WI38 (cell line): ENCODE data around the gene SNED1.

Experiments used
- H3K4me3 ChIP-seq: 2 replicates; pipeline ENCODE4 v1.5.1; 2011; ENCODE audit warnings: low read depth, mild to moderate bottlenecking, control low read depth, low read length
- TF ChIP-seq, protein P1 (sequence below): IDR thresholded peaks from 2 replicates; pipeline ENCODE4 v1.5.1; 2012; ENCODE audit warnings: low read depth, mild to moderate bottlenecking, control low read depth, low read length

SNED1 gene

DNA sequence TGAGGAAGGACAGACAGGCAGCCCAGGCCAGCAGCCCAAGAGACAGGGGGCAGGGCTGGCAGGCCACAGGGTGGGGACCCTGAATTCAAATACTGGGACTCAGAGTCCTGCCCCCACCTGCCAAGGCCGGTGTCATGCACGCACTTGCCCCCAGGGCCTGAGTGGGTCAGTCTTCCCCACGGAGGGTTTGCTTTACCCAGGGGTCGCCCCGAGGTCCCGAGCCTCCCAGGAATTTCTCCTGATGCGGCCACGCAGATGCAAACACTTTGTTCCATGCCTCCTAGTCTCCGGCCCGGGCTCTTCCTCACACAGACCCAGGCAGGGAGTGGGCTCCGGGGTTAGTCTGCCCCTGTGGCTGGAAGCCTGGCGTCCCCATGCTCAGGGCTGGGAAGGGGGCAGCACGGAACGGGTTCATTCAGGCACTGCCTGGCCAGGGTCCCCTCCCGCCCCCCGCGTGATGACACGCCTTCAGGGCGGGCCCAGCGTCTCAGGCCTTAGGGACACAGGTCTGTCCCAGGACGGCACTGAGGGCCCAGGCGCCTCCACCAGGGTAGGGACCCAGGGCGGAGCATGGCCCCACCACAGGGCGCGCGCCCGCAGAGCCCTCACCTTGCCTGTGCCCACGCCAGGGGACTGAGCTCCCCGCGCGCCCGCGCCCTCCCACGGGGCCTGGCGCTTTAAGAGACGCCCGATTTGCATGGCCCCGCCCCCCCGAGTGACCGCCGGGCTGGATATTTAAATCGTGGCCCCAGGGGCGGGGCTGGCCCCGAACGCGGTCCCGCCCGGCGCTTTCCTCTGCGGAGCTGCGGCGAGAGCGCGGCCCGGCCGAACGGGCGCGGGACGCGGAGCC, at the start of gene SNED1:
TSS of gene SNED1 (plus strand) at position 763 of the 850 bp plus-strand sequence. CDS start 220 bp downstream, outside the sequence.
- TF ChIP-seq, protein P1, sequence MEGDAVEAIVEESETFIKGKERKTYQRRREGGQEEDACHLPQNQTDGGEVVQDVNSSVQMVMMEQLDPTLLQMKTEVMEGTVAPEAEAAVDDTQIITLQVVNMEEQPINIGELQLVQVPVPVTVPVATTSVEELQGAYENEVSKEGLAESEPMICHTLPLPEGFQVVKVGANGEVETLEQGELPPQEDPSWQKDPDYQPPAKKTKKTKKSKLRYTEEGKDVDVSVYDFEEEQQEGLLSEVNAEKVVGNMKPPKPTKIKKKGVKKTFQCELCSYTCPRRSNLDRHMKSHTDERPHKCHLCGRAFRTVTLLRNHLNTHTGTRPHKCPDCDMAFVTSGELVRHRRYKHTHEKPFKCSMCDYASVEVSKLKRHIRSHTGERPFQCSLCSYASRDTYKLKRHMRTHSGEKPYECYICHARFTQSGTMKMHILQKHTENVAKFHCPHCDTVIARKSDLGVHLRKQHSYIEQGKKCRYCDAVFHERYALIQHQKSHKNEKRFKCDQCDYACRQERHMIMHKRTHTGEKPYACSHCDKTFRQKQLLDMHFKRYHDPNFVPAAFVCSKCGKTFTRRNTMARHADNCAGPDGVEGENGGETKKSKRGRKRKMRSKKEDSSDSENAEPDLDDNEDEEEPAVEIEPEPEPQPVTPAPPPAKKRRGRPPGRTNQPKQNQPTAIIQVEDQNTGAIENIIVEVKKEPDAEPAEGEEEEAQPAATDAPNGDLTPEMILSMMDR: no peak

DNA sequence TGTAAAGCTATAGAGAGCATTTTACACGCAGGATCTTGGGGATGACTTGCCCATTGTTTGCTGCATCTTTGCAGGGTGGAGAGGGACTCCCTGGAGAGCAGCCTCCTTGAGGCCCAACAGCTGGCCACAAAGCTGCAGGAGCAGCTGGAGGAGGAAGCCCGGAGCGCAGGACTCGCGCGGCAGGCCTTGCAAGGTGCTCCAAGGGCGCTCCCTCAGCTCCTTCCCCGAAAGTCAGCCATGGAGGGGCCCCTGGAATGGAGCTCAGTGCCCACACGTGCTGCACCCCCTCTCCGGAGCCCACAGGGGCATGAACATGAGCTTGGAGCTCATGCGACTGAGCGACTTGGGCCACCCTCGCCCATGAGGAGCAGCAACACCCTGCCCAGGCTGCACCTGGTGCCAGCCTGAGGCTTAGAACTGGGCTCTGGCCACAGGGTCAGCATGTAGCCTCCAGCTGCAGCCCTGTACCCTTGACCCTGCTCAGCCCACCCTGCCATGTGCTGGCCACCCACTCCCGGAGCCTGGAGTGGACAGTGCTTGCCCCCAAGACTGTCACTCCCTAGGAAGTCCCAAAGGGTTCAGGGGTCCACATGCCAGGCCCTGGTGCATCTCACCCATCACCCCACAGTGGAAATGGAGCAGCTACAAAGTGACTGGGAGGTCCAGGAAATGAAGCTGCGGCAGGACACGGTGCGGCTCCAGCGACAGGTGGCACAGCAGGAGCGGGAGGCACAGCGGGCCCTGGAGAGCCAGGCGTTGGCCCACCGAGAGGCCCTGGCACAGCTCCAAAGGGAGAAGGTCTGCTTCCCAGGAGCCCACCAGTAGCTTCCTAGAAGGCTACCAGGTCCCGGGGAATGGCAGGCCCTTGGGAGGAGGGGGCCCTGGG, 49.3 kb upstream of the SNED1 start:
- TF ChIP-seq, protein P1: no peak

More for the DNA sequence above, at the start of gene SNED1:
- peak within 1 kb of the TSS; percentile 57 for H3K4me3 ChIP-seq

GRCh38 chr2:240949791-240950705, 48.4 kb upstream of the SNED1 start:
- TF ChIP-seq, protein P1: no peak
- H3K4me3 ChIP-seq: no peak overlapping the region

More for the DNA sequence above, 49.3 kb upstream of the SNED1 start:
- H3K4me3 ChIP-seq: no peak overlapping the region

GRCh38 chr2:240951045-240951594, 47.3 kb upstream of the SNED1 start:
- TF ChIP-seq, protein P1: no peak
- H3K4me3 ChIP-seq: no peak overlapping the region

GRCh38 chr2:240952496-240953246, 45.7 kb upstream of the SNED1 start:
- H3K4me3 ChIP-seq: no peak overlapping the region
- TF ChIP-seq, protein P1: no peak
